NB4 (cell line): ENCODE data around the gene ANKLE1.

ENCODE experiments used
- POLR2A ChIP-seq: IDR thresholded peaks from 2 replicates; pipeline ENCODE4 v1.6.1; 2011; ENCODE audit warnings: mild to moderate bottlenecking; ENCODE audit not compliant: insufficient read length; ENCODE audit errors: extremely low read depth
- TF ChIP-seq, protein P1 (sequence below): IDR thresholded peaks from one replicate; pipeline ENCODE4 v1.5.1; 2012; ENCODE audit warnings: low read depth, low read length

- TF ChIP-seq, protein P1, sequence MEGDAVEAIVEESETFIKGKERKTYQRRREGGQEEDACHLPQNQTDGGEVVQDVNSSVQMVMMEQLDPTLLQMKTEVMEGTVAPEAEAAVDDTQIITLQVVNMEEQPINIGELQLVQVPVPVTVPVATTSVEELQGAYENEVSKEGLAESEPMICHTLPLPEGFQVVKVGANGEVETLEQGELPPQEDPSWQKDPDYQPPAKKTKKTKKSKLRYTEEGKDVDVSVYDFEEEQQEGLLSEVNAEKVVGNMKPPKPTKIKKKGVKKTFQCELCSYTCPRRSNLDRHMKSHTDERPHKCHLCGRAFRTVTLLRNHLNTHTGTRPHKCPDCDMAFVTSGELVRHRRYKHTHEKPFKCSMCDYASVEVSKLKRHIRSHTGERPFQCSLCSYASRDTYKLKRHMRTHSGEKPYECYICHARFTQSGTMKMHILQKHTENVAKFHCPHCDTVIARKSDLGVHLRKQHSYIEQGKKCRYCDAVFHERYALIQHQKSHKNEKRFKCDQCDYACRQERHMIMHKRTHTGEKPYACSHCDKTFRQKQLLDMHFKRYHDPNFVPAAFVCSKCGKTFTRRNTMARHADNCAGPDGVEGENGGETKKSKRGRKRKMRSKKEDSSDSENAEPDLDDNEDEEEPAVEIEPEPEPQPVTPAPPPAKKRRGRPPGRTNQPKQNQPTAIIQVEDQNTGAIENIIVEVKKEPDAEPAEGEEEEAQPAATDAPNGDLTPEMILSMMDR, result no peak
- no peak for TF ChIP-seq POLR2A
These were observed 15.1 kb upstream of the ANKLE1 start for GRCh38 chr19:17266589-17266974.
